GM10248 (cell line): ENCODE results near the gene GALNT13.

Experiments
- CTCF ChIA-PET: fragments of 300-600 bp; sonication (Branson Sonifier 250); formaldehyde crosslinking; extraction: SDS; loops from one replicate; lab custom pipeline; 2021; ENCODE audit warnings: antibody characterized with exemption; lab: Yijun Ruan, JAX
- POLR2A ChIA-PET: fragments of 350-650 bp; sonication (Branson Sonifier 250); formaldehyde crosslinking; extraction: SDS; loops from one replicate; lab custom pipeline; 2020; ENCODE audit warnings: antibody characterized with exemption; lab: Yijun Ruan, JAX
- DNase-seq: peaks from one replicate; pipeline ENCODE4 v3.0.0; 2012; ENCODE audit errors: extremely low spot score
- CTCF ChIP-seq: IDR thresholded peaks from 2 replicates; pipeline ENCODE4 v1.5.1; 2012; ENCODE audit warnings: mild to moderate bottlenecking, low read depth; ENCODE audit errors: extremely low read depth, missing control alignments, control extremely low read depth

The GALNT13 gene

GRCh38 chr2:154198866-154199265 lies 327.1 kb downstream of the GALNT13 start:
- POLR2A ChIA-PET: no interaction called here
- TF ChIP-seq CTCF: no peak
- CTCF ChIA-PET: no interaction called here
- no peak for DNase-seq

GRCh38 chr2:154203206-154203605 lies 331.5 kb downstream of the GALNT13 start:
- POLR2A ChIA-PET: no interaction called here
- DNase-seq: no peak
- CTCF ChIA-PET: no interaction called here
- TF ChIP-seq CTCF: no peak

GRCh38 chr2:154203902-154204301 lies 332.2 kb downstream of the GALNT13 start:
- no peak for TF ChIP-seq CTCF
- POLR2A ChIA-PET: no interaction called here
- CTCF ChIA-PET: no interaction called here
- no peak for DNase-seq

GRCh38 chr2:154207288-154208047 lies 335.7 kb downstream of the GALNT13 start:
- ChIA-PET CTCF (no interaction called here), POLR2A (no interaction called here)
- DNase-seq: no peak
- no peak for TF ChIP-seq CTCF

- DNase-seq: no peak
- CTCF ChIA-PET: interaction anchor here (1.1 to 2.2 kb wide), 3 partner anchors 9 to 39 kb away, joined by 3 to 8 read pairs (median 3); no protein-coding TSS in a partner anchor
- TF ChIP-seq CTCF: no peak
- POLR2A ChIA-PET: no interaction called here
These were observed 352.0 kb downstream of the GALNT13 start for GRCh38 chr2:154223726-154224125.

GRCh38 chr2:154226931-154227330 lies 355.2 kb downstream of the GALNT13 start:
- ChIA-PET CTCF (no interaction called here), POLR2A (no interaction called here)
- no peak for TF ChIP-seq CTCF
- no peak for DNase-seq
